Uterus (tissue), 4 donors: Measurements from ENCODE around the gene ZNF710. TPM values are rescaled to one million over a fixed set of nuclear protein-coding genes. Genes with fewer than 3 reads are reported as not detected.

Source experiments
- DNase-seq, 2 donors: peaks; one replicate each; pipeline ENCODE4 v3.0.0-alpha.2; 2019 to 2020
- H3K27ac ChIP-seq, 2 donors: fragments of 200-600 bp; sonication (generic); 1 replicate in 1 of 2; 2 replicates in 1 of 2; pipeline ENCODE4 v1.5.1; 2016 to 2018
- H3K27me3 ChIP-seq, 2 donors: fragments of 200-600 bp; sonication (generic); one replicate each; pipeline ENCODE4 v1.5.1; 2018 to 2019; ENCODE audit warnings: control low read depth in 1 of 2
- H3K36me3 ChIP-seq, 2 donors: fragments of 200-600 bp; sonication (generic); one replicate each; pipeline ENCODE4 v1.5.1; 2019; ENCODE audit warnings: control low read depth in 1 of 2
- H3K4me1 ChIP-seq, 2 donors: fragments of 200-600 bp; sonication (generic); one replicate each; pipeline ENCODE4 v1.5.1; 2018 to 2019; ENCODE audit warnings: control low read depth in 1 of 2
- H3K4me3 ChIP-seq, 2 donors: fragments of 200-600 bp; sonication (generic); 1 replicate in 1 of 2; 2 replicates in 1 of 2; pipeline ENCODE4 v1.5.1; 2018 to 2019; ENCODE audit warnings: mild to moderate bottlenecking in 1 of 2
- H3K9me3 ChIP-seq, 2 donors: fragments of 200-600 bp; sonication (generic); one replicate each; pipeline ENCODE4 v1.5.1; 2019; ENCODE audit warnings: control low read depth in 1 of 2
- POLR2A ChIP-seq, 2 donors: fragments of 450-650 bp; IDR thresholded peaks; one replicate each; pipeline ENCODE4 v1.6.1; 2016; ENCODE audit warnings: antibody characterized with exemption in 2 of 2, mild to moderate bottlenecking in 1 of 2, moderate library complexity in 1 of 2
- intact Hi-C: fragments of 100-400 bp; cut with DNase I; formaldehyde crosslinking; loops from one replicate; pipeline ENCODE4 v1.15.1; 2023; ENCODE audit warnings: low total_unique reads
- total RNA-seq, 4 donors: library from RNA; depleted of rRNA in 3 of 4; stranded (reverse); fragments of >200 nt in 3 of 4; gene quantifications; one replicate each; pipeline versions ENCODE4 v1.1.0 to v1.2.4, GENCODE V29; 2014 to 2023
- TF ChIP-seq, protein P1 (sequence below), 4 experiments: fragments of 200-600 bp in 2 of 4; fragments of 450-650 bp in 2 of 4; sonication (generic) in 2 of 4; IDR thresholded peaks; one replicate each; pipeline ENCODE4 v1.5.1; 2016 to 2019; ENCODE audit warnings: antibody characterized with exemption in 4 of 4, mild to moderate bottlenecking in 2 of 4, moderate library complexity in 1 of 4
- donor health status: DM: yes; HTN: yes; CAD: no.

Gene ZNF710
- total RNA-seq, 4 donors from 2014 or later = 2.3 to 22.2 (median 8.4) TPM

- no peak for DNase-seq
- H3K27ac ChIP-seq = no peak overlapping the region
- TF ChIP-seq POLR2A (IDR thresholded peaks at IDR 0.05) = no peak
- TF ChIP-seq, protein P1, sequence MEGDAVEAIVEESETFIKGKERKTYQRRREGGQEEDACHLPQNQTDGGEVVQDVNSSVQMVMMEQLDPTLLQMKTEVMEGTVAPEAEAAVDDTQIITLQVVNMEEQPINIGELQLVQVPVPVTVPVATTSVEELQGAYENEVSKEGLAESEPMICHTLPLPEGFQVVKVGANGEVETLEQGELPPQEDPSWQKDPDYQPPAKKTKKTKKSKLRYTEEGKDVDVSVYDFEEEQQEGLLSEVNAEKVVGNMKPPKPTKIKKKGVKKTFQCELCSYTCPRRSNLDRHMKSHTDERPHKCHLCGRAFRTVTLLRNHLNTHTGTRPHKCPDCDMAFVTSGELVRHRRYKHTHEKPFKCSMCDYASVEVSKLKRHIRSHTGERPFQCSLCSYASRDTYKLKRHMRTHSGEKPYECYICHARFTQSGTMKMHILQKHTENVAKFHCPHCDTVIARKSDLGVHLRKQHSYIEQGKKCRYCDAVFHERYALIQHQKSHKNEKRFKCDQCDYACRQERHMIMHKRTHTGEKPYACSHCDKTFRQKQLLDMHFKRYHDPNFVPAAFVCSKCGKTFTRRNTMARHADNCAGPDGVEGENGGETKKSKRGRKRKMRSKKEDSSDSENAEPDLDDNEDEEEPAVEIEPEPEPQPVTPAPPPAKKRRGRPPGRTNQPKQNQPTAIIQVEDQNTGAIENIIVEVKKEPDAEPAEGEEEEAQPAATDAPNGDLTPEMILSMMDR (IDR thresholded peaks at IDR 0.05) = no peak
These were observed 52.8 kb downstream of the ZNF710 start for GRCh38 chr15:90053685-90054466.

DNA sequence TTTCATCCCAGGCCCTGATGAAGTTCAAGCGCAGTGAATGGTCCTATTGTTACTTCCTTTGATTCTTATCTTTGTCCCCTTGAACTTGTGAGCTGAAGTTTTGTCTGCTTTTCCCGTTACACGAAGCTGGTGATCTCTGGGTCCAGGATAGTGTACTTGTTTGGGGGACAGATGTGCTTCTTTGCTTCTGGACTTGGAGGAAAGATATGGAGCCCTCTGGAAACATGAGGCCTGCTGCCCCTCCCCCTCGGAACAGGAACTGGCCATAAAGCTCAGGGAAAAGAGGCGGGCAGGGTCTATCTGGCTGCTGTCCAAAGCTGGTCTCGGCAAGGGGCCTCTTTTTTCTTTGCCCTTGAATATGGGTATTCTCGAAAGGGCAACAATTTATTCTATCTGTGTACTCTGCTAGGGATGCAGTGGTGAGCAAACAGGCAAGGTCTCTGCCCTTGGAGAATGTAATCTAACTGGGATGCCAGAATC lies 53.5 kb downstream of the ZNF710 start:
- no peaks in the 10 kb centered on the region for H3K27me3 ChIP-seq
- DNase-seq = no peak
- H3K36me3 ChIP-seq = no peaks in the 10 kb centered on the region
- H3K4me3 ChIP-seq = no peak overlapping the region
- H3K4me1 ChIP-seq = no peaks in the 10 kb centered on the region
- TF ChIP-seq POLR2A (IDR thresholded peaks at IDR 0.05) = no peak
- TF ChIP-seq, protein P1 (IDR thresholded peaks at IDR 0.05) = no peak
- peak overlapping the region in 1 of 2 donors; percentile 1 for H3K27ac ChIP-seq
- intact Hi-C loops = loop anchor here (5.0 kb wide), 1 partner anchor 168 kb away; no protein-coding TSS in a partner anchor
- H3K9me3 ChIP-seq = no peaks in the 10 kb centered on the region

More at GRCh38 chr15:90053685-90054466, 52.8 kb downstream of the ZNF710 start:
- H3K36me3 ChIP-seq = no peaks in the 10 kb centered on the region
- H3K4me3 ChIP-seq = no peak overlapping the region
- H3K27me3 ChIP-seq = no peaks in the 10 kb centered on the region
- H3K9me3 ChIP-seq = no peaks in the 10 kb centered on the region
- H3K4me1 ChIP-seq = no peaks in the 10 kb centered on the region
- intact Hi-C loops = loop anchor here (5.0 kb wide), 1 partner anchor 168 kb away; no protein-coding TSS in a partner anchor

DNA sequence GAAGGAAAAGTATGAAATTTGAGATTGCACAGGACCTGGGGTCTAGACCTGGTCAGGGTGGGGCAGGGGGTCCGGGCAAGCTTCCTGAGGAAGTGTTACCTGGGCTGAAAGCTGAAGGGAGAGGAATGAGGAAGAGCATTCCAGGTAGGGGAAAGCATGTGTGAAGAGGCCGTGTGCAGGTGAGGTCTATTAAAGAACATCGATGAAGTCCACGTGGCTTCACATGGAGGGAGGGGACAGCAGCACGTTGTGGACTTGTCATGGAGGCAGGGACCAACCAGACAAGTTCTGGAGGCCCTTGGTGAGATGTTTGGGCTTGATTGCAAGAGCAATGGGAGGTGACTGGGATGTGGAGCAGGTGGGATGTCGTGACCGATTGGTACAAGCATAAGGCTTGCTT lies 54.1 kb downstream of the ZNF710 start:
- no peaks in the 10 kb centered on the region for H3K4me1 ChIP-seq
- no peak for DNase-seq
- intact Hi-C loops = no loop called here
- H3K27ac ChIP-seq = peak overlapping the region in 1 of 2 donors; percentile 1
- no peaks in the 10 kb centered on the region for H3K9me3 ChIP-seq
- no peak overlapping the region for H3K4me3 ChIP-seq
- no peaks in the 10 kb centered on the region for H3K27me3 ChIP-seq
- TF ChIP-seq, protein P1 (IDR thresholded peaks at IDR 0.05) = no peak
- TF ChIP-seq POLR2A (IDR thresholded peaks at IDR 0.05) = no peak
- H3K36me3 ChIP-seq = no peaks in the 10 kb centered on the region

DNA sequence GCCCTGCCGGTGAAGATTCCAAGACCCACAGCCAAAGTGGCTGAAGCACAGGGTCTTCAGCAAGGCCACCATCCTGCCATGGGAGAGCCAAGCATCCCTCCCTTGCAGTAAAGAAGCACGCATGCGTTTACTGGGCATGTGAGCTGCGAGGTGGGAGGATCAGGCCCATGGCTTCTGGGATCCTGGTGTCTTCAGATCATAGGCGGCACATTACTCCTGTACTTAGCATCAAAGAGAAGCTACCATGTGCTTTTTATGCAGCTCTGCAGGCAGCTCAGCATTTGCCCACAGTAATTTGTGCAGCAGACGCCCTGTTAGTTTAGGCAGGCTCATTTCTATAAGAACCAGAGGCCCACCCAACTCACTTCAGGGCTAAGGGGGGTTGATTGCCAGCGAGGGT lies 55.4 kb downstream of the ZNF710 start:
- Histone ChIP-seq H3K27ac (no peak overlapping the region), H3K36me3 (no peaks in the 10 kb centered on the region), H3K4me3 (no peak overlapping the region), H3K4me1 (peaks cover 0 to 1% of the 10 kb centered on the region in 2 donors), H3K27me3 (no peaks in the 10 kb centered on the region), H3K9me3 (no peaks in the 10 kb centered on the region)
- no peak for DNase-seq
- TF ChIP-seq, protein P1 (IDR thresholded peaks at IDR 0.05) = no peak
- no peak for TF ChIP-seq POLR2A (IDR thresholded peaks at IDR 0.05)
- intact Hi-C loops = no loop called here

- H3K4me1 ChIP-seq = peaks cover 0 to 12% of the 10 kb centered on the region in 2 donors
- TF ChIP-seq POLR2A (IDR thresholded peaks at IDR 0.05) = no peak
- H3K27ac ChIP-seq = no peak overlapping the region
- H3K27me3 ChIP-seq = no peaks in the 10 kb centered on the region
- no peak for DNase-seq
- H3K4me3 ChIP-seq = no peak overlapping the region
- H3K36me3 ChIP-seq = no peaks in the 10 kb centered on the region
- intact Hi-C loops = no loop called here
- H3K9me3 ChIP-seq = no peaks in the 10 kb centered on the region
These were observed 57.2 kb downstream of the ZNF710 start for GRCh38 chr15:90058308-90058707.
